ENCODE results near the gene OVCH1.
"Not testable (repeated sequence)": the region's sequence is repeated elsewhere in the genome, so short reads cannot be mapped to it uniquely, and the experiment has no call there.

- TF ChIP-seq CTCF, POLR2A (IDR thresholded peaks at IDR 0.05): not testable (repeated sequence)
Measured at GRCh38 chr12:29390419-29390818, 107.1 kb downstream of the OVCH1 start.
